ENCODE results near the gene VAPB. TPM values are rescaled to one million over a fixed set of nuclear protein-coding genes. Genes with fewer than 3 reads are reported as not detected.

Gene VAPB
- total RNA-seq, 1 experiment from 2014 or later, result 65.1 TPM

- Histone ChIP-seq H3K56ac (ENCODE audit: insufficient read length, low read depth, low read length) (no peak overlapping the region), H3K23me2 (ENCODE audit: insufficient read length, low read depth, low read length, poor library complexity, severe bottlenecking) (no peaks in the 10 kb centered on the region)
- peak overlapping the region in 1 of 3 experiments; percentile 39; a peak in 3 of 7 replicates for H3K27ac Mint-ChIP-seq
Measured at GRCh38 chr20:58446960-58447265, 57.9 kb downstream of the VAPB start.

More at GRCh38 chr20:58446960-58447265, 57.9 kb downstream of the VAPB start:
- no peak overlapping the region for H4K8ac ChIP-seq (replicated peaks; ENCODE audit: insufficient read length, low read depth, low read length)
- no peak overlapping the region for H3K4ac ChIP-seq (ENCODE audit: low read depth, low read length)
- no peak overlapping the region for H3K14ac ChIP-seq (ENCODE audit: insufficient read depth, low read length)
- no peaks in the 10 kb centered on the region for H4K20me1 ChIP-seq (ENCODE audit: control insufficient read depth, insufficient read depth, insufficient read length)
- H2BK15ac ChIP-seq (ENCODE audit: low read depth, low read length), result no peak overlapping the region
- no peak overlapping the region for H3K23ac ChIP-seq (ENCODE audit: insufficient read length, low read depth, low read length)
- no peaks in the 10 kb centered on the region for H3K9me3 Mint-ChIP-seq
- H3K9ac ChIP-seq (ENCODE audit: extremely low read depth, insufficient read length, low read length), result no peak overlapping the region
- no peak overlapping the region for H2BK20ac ChIP-seq (ENCODE audit: low read depth, low read length, poor library complexity, severe bottlenecking)
- TF ChIP-seq CTCF (conservative IDR thresholded peaks at IDR 0.05), result no peak
- H3K36me3 Mint-ChIP-seq (ENCODE audit: insufficient read depth in 1 of 3, low read depth in 3 of 3), result peaks cover 8 to 36% (median 24%) of the 10 kb centered on the region in 3 experiments; a peak in 6 of 7 replicates
- no peaks in the 10 kb centered on the region for H3K27me3 ChIP-seq (ENCODE audit: insufficient read depth, low read length)
- no peaks in the 10 kb centered on the region for H3K27me3 Mint-ChIP-seq (ENCODE audit: low read depth)
- no peak overlapping the region for H2AFZ ChIP-seq (ENCODE audit: low read length)
- no peak overlapping the region for H3K27ac ChIP-seq (ENCODE audit: insufficient read length, low read depth, low read length)
- H2BK5ac ChIP-seq (ENCODE audit: insufficient read length, low read length), result no peak overlapping the region
- H3K9me3 ChIP-seq (ENCODE audit: control insufficient read depth, low read depth, low read length), result no peaks in the 10 kb centered on the region
- WGBS (ENCODE audit: extremely low coverage, insufficient read length, low lambda C conversion rate), result no CpG with 5 or more reads among the region's 7 CpGs
- H2AK5ac ChIP-seq (ENCODE audit: insufficient read length, low read length), result no peak overlapping the region
- H4K91ac ChIP-seq (ENCODE audit: insufficient read length, low read depth, low read length), result no peak overlapping the region
- no peak overlapping the region for H3K4me2 ChIP-seq (ENCODE audit: insufficient read depth, insufficient read length, low read length)
- 0 out of 2 replicates have a peak, but pooled peaks cover under 1% of the 10 kb centered on the region for H3K4me1 ChIP-seq (ENCODE audit: insufficient read depth, low read length)
- no peaks in the 10 kb centered on the region for H3K79me1 ChIP-seq (ENCODE audit: insufficient read depth, low read depth, low read length, poor library complexity, severe bottlenecking)
- no peak overlapping the region for H3K4me3 Mint-ChIP-seq
- no peak overlapping the region for H4K5ac ChIP-seq (ENCODE audit: insufficient read length, low read depth, low read length)
- no peak overlapping the region for H3T11ph ChIP-seq (ENCODE audit: low read length)
- no peak overlapping the region for H3K18ac ChIP-seq (ENCODE audit: insufficient read length, low read depth, low read length)
- H3K79me2 ChIP-seq (ENCODE audit: insufficient read depth, low read length), result no peaks in the 10 kb centered on the region
- H3K4me1 Mint-ChIP-seq, result peaks cover 18 to 28% of the 10 kb centered on the region in 2 experiments
- DNase-seq, result no peak
- no peak overlapping the region for H2BK12ac ChIP-seq (ENCODE audit: insufficient read length, low read depth, low read length)
- no peak overlapping the region for H2BK120ac ChIP-seq (ENCODE audit: low read depth, low read length, poor library complexity, severe bottlenecking)
